Measurements from ENCODE around the gene RAB21.
A peak's percentile ranks its signal among the peaks of the same experiment; 100 is the strongest.
"Not testable (repeated sequence)": the region's sequence is repeated elsewhere in the genome, so short reads cannot be mapped to it uniquely, and the experiment has no call there.

Gene RAB21

GRCh38 chr12:71755146-71755892 is 656 bp downstream of the RAB21 start:
- DNase-seq, result peak; percentile 86

GRCh38 chr12:71756054-71756690 is 1.5 kb downstream of the RAB21 start:
- DNase-seq, result no peak

DNA sequence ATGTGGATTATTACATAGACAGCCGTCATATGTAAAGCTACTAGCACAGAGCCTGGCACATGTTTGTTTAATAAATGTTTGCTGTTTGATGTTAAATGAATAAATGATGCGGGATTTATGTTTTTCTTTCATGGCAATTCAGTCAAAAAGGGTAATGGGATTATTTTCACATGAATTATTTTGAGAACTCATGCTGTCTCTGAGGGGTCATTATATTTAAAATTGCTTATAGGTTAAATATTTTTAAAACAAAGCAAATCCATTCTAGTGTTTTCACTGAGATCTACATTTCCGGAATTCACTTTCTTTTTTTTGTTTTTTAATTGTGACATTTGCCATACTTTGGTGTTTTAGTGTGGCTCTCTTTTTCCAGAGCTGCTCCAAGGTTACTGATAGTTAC is 5.3 kb downstream of the RAB21 start:
- no peak for DNase-seq

GRCh38 chr12:71760471-71760870 is 5.8 kb downstream of the RAB21 start:
- no peak for DNase-seq

DNA sequence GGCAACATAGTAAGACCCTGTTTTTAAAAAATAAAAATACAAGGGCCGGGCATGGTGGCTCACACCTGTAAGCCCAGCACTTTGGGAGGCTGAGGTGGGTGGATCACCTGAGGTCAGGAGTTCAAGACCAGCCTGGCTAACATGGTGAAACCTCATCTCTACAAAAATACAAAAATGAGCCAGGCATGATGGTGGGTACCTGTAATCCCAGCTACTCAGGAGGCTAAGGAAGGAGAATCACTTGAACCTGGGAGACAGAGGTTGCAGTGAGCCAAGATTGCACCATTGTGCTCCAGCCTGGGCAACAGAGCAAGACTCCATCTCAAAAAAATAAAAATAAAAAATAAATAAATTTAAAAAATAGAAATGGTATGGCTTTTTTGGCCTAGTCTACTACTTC is 6.7 kb downstream of the RAB21 start:
- not testable (repeated sequence) for DNase-seq

GRCh38 chr12:71763677-71764379 is 9.2 kb downstream of the RAB21 start:
- DNase-seq, result no peak

DNA sequence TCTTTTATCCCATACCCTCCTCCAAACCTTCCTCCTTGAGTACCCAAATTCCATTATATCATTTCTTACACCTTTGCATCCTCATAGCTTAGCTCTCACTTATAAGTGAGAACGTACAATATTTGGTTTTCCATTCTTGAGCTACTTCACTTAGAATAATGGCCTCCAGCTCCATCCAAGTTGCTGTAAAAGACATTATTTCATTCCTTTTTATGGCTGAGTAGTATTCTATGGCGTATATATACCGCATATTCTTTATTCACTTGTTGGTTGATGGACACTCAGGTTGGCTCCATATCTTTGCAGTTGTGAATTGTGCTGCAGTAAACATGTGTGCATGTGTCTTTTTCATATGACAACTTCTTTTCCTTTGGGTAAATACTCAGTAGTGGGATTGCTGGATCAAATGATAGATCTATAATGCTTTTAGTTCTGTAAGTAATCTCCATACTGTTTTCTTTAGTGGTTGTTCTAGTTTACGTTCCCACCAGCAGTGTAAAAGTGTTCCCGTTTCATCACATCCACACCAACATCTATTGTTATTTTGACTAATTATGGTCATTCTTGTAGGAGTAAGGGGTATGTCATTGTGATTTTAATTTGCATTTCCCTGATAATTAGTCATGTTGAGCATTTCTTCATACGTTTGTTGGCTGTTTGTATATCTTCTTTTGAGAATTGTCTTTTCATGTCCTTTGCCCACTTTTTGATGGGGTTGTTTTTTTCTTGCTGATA is 10.1 kb downstream of the RAB21 start:
- DNase-seq, result no peak

DNA sequence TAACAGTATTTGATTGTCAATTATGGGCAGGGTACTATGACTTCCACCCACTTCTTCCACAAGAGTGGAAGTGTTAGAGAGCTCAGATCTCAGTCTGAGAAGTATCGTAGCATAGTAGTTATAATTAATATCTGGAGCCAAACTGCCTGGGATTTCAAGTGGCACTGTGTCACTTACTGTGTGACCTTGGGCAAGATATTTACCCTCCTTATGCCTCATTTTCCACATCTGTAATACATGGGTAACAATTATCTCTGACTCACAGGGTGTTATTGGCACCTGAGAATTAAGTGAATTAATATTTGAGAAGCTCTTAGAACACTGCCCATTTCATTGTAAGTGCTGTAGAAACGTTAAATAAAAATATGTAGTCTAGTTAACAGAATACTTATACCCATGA is 11.5 kb downstream of the RAB21 start:
- DNase-seq, result no peak

DNA sequence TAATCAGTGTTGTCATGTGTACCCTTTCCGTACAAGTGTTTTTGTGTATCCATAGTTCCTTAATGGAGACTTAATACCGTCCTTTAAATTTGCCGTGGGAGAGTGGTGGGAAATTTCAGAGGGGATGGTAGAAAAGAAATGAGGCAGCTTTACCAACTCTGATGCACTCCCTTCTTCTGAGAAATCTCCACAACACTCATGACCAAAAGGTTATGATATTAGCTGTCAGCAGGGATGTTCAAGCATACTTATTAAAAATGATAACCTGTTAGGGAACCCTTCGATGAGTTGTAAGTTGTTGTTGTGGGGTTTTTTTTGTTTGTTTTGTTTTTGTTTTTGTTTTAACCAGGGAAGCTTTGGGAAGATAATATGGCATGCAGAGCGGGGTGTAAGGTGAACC is 12.5 kb downstream of the RAB21 start:
- DNase-seq, result no peak

GRCh38 chr12:71768900-71769299 is 14.2 kb downstream of the RAB21 start:
- no peak for DNase-seq

- DNase-seq, result no peak
Observed at GRCh38 chr12:71771069-71771468, 16.4 kb downstream of the RAB21 start.

- no peak for DNase-seq
Observed at GRCh38 chr12:71772735-71773134, 18.1 kb downstream of the RAB21 start.

DNA sequence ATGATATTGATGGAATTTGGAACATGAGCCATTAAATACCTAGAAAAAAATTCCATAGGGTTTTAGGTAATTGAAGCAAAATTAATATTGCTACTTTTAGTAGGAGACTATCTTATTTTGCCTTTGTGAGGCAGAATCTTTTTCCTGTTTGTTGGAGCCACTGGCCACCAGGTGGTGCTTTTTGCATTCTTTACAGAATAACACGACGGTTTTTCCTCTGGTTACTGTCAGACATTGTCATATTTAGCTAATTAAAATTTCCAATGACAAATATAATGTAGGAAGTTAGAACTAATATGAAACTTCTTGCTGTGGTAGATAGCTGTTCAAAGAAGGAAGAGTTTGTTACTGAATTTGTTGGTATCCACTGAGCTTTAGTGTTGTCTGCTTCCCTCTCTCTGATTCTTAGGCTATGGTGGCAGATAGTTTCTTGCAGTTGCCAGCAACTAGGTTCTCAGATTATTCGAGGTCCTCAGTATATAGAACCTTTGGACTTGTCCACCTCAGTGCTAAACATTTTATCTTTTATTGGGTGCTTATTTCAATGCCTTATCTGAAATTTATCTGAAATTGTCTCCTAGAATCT is 25.7 kb downstream of the RAB21 start:
- DNase-seq, result peak; percentile 74

GRCh38 chr12:71782017-71782416 is 27.4 kb downstream of the RAB21 start:
- no peak for DNase-seq

- no peak for DNase-seq
Observed at GRCh38 chr12:71786829-71787228, 32.2 kb downstream of the RAB21 start.

GRCh38 chr12:71787580-71787979 is 32.9 kb downstream of the RAB21 start:
- DNase-seq, result no peak

- no peak for DNase-seq
Observed at GRCh38 chr12:71790331-71790730, 35.7 kb downstream of the RAB21 start.

DNA sequence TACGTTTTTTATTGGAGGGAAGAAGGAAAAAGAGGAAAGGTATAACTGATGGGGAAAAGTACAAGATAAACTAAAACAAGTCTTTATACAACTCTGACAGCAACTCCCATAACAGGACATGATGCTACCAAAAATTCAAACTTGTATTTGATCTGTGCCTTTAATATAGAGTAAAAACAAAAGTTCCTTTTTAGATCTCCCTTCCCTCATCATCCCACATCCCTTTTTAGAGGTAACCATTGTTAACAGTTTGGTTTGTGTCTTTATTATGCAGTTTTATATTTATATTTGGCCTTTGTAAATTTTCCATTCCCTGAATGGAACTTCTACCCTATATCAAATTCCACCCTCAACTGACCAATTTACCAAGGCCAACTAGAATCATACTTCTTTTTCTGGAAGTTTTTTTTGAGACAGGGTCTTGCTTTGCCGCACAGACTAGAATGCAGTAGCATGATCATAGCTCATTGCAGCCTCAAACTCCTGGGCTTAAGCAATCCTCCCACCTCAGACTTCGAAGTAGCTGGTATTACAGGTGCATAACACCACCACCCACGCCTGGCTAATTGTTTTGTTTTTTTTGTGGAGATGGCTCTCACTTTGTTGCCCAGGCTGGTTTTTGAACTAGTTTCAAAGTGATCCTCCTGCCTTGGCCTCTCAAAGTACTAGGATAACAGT is 36.9 kb downstream of the RAB21 start:
- no peak for DNase-seq

DNA sequence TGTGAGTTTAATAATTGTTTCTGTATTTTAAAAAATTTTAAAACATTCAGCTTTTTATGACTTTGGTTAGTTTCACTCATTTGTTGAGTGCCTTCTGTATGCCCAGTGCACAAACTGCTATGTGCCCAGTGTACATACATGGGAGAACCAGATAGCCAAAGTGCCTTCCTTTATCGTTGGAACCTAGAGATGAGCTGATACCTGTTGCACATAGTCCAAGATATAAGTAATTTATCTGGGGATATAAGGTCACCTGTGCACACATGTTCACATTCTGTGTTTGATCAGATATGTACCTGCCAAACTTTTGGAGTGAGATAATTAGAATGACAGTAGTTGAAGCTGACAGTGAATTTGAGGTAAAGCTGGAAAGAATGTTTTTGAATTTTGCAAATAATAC is 37.9 kb downstream of the RAB21 start:
- no peak for DNase-seq

GRCh38 chr12:71795901-71796300 is 41.2 kb downstream of the RAB21 start:
- no peak for DNase-seq

GRCh38 chr12:71797531-71797930 is 42.9 kb downstream of the RAB21 start:
- DNase-seq, result no peak

GRCh38 chr12:71799106-71799505 is 44.4 kb downstream of the RAB21 start:
- no peak for DNase-seq

Data from activated effector memory CD4-positive, alpha-beta T cell treated with anti-CD3 and anti-CD28 coated beads, Interleukin-2, amount 50 U/mL, for 16 hours (primary cell).